ENCODE data around the gene FOXP1. TPM values are rescaled to one million over a fixed set of nuclear protein-coding genes. Genes with fewer than 3 reads are reported as not detected.

The FOXP1 gene
- total and polyA plus RNA-seq, 2 experiments from 2014 or later, result 37.4 to 59.9 TPM

- Histone ChIP-seq H3K4me2 (ENCODE audit: unreplicated experiment) (no peak overlapping the region), H3F3A (ENCODE audit: insufficient read depth) (no peaks in the 10 kb centered on the region), H3K4me3 (no peak overlapping the region), H3K4me1 (ENCODE audit: insufficient read depth) (peaks cover 5% of the 10 kb centered on the region; the same call in 1 of the 2 replicates), H2AFZ (no peak overlapping the region), H3K36me3 (ENCODE audit: low read depth) (no peaks in the 10 kb centered on the region), H4K20me1 (ENCODE audit: insufficient read depth) (no peaks in the 10 kb centered on the region), H3K9me2 (ENCODE audit: insufficient read depth) (no peaks in the 10 kb centered on the region), H3K79me2 (ENCODE audit: insufficient read depth) (no peaks in the 10 kb centered on the region; the same call in 1 of the 2 replicates), H3K27ac (no peak overlapping the region), H3K9me3 (ENCODE audit: low read depth) (no peaks in the 10 kb centered on the region), H3K9ac (no peak overlapping the region), H3K27me3 (replicated peaks; ENCODE audit: insufficient read depth) (no peaks in the 10 kb centered on the region)
- peak; percentile 32 for DNase-seq
- WGBS, 2 experiments (ENCODE audit: low coverage in 1 of 2, low lambda C conversion rate in 2 of 2, missing lambda C conversion rate in 2 of 2), result 99% methylated on average over 3 of the region's 3 CpGs
- in situ Hi-C loops (cut with MboI), result no loop called here
- TF ChIP-seq EZH2phosphoT487 (IDR thresholded peaks at IDR 0.05; ENCODE audit: insufficient read depth, low read depth) (no peak), EZH2 (IDR thresholded peaks at IDR 0.05; ENCODE audit: insufficient read depth, poor library complexity, severe bottlenecking) (no peak)
Measured at GRCh38 chr3:71089271-71089847, 494.2 kb downstream of the FOXP1 start.

- Histone ChIP-seq H3F3A (ENCODE audit: insufficient read depth) (no peaks in the 10 kb centered on the region), H3K36me3 (ENCODE audit: low read depth) (no peaks in the 10 kb centered on the region), H3K4me3 (no peak overlapping the region), H3K9me3 (ENCODE audit: low read depth) (no peaks in the 10 kb centered on the region), H3K4me1 (ENCODE audit: insufficient read depth) (peaks cover 5% of the 10 kb centered on the region; the same call in 1 of the 2 replicates), H3K4me2 (ENCODE audit: unreplicated experiment) (no peak overlapping the region), H3K27ac (no peak overlapping the region), H3K79me2 (ENCODE audit: insufficient read depth) (no peaks in the 10 kb centered on the region; the same call in 1 of the 2 replicates), H2AFZ (no peak overlapping the region), H3K27me3 (replicated peaks; ENCODE audit: insufficient read depth) (no peaks in the 10 kb centered on the region), H4K20me1 (ENCODE audit: insufficient read depth) (no peaks in the 10 kb centered on the region), H3K9ac (no peak overlapping the region), H3K9me2 (ENCODE audit: insufficient read depth) (no peaks in the 10 kb centered on the region)
- in situ Hi-C loops (cut with MboI), result no loop called here
- no peak for DNase-seq
- TF ChIP-seq EZH2phosphoT487 (IDR thresholded peaks at IDR 0.05; ENCODE audit: insufficient read depth, low read depth) (no peak), EZH2 (IDR thresholded peaks at IDR 0.05; ENCODE audit: insufficient read depth, poor library complexity, severe bottlenecking) (no peak)
- 96 to 97% methylated on average over 4 of the region's 4 CpGs for WGBS, 2 experiments (ENCODE audit: low coverage in 1 of 2, low lambda C conversion rate in 2 of 2, missing lambda C conversion rate in 2 of 2)
Measured at GRCh38 chr3:71088742-71089141, 494.8 kb downstream of the FOXP1 start.

- H2AFZ ChIP-seq, result no peak overlapping the region
- no peaks in the 10 kb centered on the region for H3K9me2 ChIP-seq (ENCODE audit: insufficient read depth)
- WGBS, 2 experiments (ENCODE audit: low coverage in 1 of 2, low lambda C conversion rate in 2 of 2, missing lambda C conversion rate in 2 of 2), result 95 to 97% methylated on average over 8 of the region's 8 CpGs
- H3K27ac ChIP-seq, result no peak overlapping the region
- no peaks in the 10 kb centered on the region; the same call in 1 of the 2 replicates for H3K79me2 ChIP-seq (ENCODE audit: insufficient read depth)
- no peak overlapping the region for H3K9ac ChIP-seq
- H3K4me2 ChIP-seq (ENCODE audit: unreplicated experiment), result no peak overlapping the region
- H3K27me3 ChIP-seq (replicated peaks; ENCODE audit: insufficient read depth), result no peaks in the 10 kb centered on the region
- H4K20me1 ChIP-seq (ENCODE audit: insufficient read depth), result no peaks in the 10 kb centered on the region
- no peak for TF ChIP-seq EZH2 (IDR thresholded peaks at IDR 0.05; ENCODE audit: insufficient read depth, poor library complexity, severe bottlenecking)
- TF ChIP-seq EZH2phosphoT487 (IDR thresholded peaks at IDR 0.05; ENCODE audit: insufficient read depth, low read depth), result no peak
- H3F3A ChIP-seq (ENCODE audit: insufficient read depth), result no peaks in the 10 kb centered on the region
- DNase-seq, result no peak
- H3K9me3 ChIP-seq (ENCODE audit: low read depth), result no peaks in the 10 kb centered on the region
- no peak overlapping the region for H3K4me3 ChIP-seq
- no peaks in the 10 kb centered on the region for H3K36me3 ChIP-seq (ENCODE audit: low read depth)
- in situ Hi-C loops (cut with MboI), result no loop called here
- H3K4me1 ChIP-seq (ENCODE audit: insufficient read depth), result peaks cover 5% of the 10 kb centered on the region; the same call in 1 of the 2 replicates
Measured at GRCh38 chr3:71088019-71088708, 495.4 kb downstream of the FOXP1 start.

GRCh38 chr3:71087143-71088018 is 496.1 kb downstream of the FOXP1 start:
- in situ Hi-C loops (cut with MboI), result no loop called here
- 91 to 92% methylated on average over 9 of the region's 9 CpGs for WGBS, 2 experiments (ENCODE audit: low coverage in 1 of 2, low lambda C conversion rate in 2 of 2, missing lambda C conversion rate in 2 of 2)
- Histone ChIP-seq H3K79me2 (ENCODE audit: insufficient read depth) (no peaks in the 10 kb centered on the region; the same call in 1 of the 2 replicates), H3K27me3 (replicated peaks; ENCODE audit: insufficient read depth) (no peaks in the 10 kb centered on the region), H3K4me2 (ENCODE audit: unreplicated experiment) (no peak overlapping the region), H3K9me3 (ENCODE audit: low read depth) (no peaks in the 10 kb centered on the region), H3K9me2 (ENCODE audit: insufficient read depth) (no peaks in the 10 kb centered on the region), H4K20me1 (ENCODE audit: insufficient read depth) (no peaks in the 10 kb centered on the region), H2AFZ (no peak overlapping the region), H3K27ac (no peak overlapping the region), H3K9ac (no peak overlapping the region), H3K4me3 (no peak overlapping the region), H3K4me1 (ENCODE audit: insufficient read depth) (peaks cover 5% of the 10 kb centered on the region; the same call in 1 of the 2 replicates), H3K36me3 (ENCODE audit: low read depth) (no peaks in the 10 kb centered on the region), H3F3A (ENCODE audit: insufficient read depth) (no peaks in the 10 kb centered on the region)
- TF ChIP-seq EZH2phosphoT487 (IDR thresholded peaks at IDR 0.05; ENCODE audit: insufficient read depth, low read depth), result no peak
- no peak for TF ChIP-seq EZH2 (IDR thresholded peaks at IDR 0.05; ENCODE audit: insufficient read depth, poor library complexity, severe bottlenecking)
- no peak for DNase-seq
